LoVo (cell line): Measurements from ENCODE around the gene IFI6.

Source experiments
- DNase-seq: peaks from one replicate; pipeline ENCODE4 v3.0.0-alpha.2; 2016; ENCODE audit warnings: low spot score

IFI6 gene

GRCh38 chr1:27672750-27673112 is 739 bp upstream of the IFI6 start:
- no peak for DNase-seq

GRCh38 chr1:27669876-27670275 is 2.1 kb downstream of the IFI6 start:
- DNase-seq = no peak

GRCh38 chr1:27668808-27669723 is 2.9 kb downstream of the IFI6 start:
- DNase-seq = peak; percentile 53

GRCh38 chr1:27668121-27668807 is 3.7 kb downstream of the IFI6 start:
- DNase-seq = no peak

- DNase-seq = no peak
Measured at GRCh38 chr1:27666791-27667254, 5.2 kb downstream of the IFI6 start.

- no peak for DNase-seq
Measured at GRCh38 chr1:27666294-27666693, 5.7 kb downstream of the IFI6 start.

GRCh38 chr1:27665016-27665651 is 6.9 kb downstream of the IFI6 start:
- DNase-seq = no peak

GRCh38 chr1:27664291-27664690 is 7.7 kb downstream of the IFI6 start:
- peak; percentile 32 for DNase-seq

- peak; percentile 71 for DNase-seq
Measured at GRCh38 chr1:27662707-27663393, 9.1 kb downstream of the IFI6 start.

GRCh38 chr1:27662261-27662660 is 9.7 kb downstream of the IFI6 start:
- no peak for DNase-seq

- DNase-seq = no peak
Measured at GRCh38 chr1:27661412-27662075, 10.4 kb downstream of the IFI6 start.

GRCh38 chr1:27660300-27660835 is 11.6 kb downstream of the IFI6 start:
- no peak for DNase-seq

GRCh38 chr1:27659497-27660299 is 12.3 kb downstream of the IFI6 start:
- DNase-seq = peak; percentile 91

GRCh38 chr1:27658951-27659496 is 13.0 kb downstream of the IFI6 start:
- no peak for DNase-seq

- DNase-seq = no peak
Measured at GRCh38 chr1:27656157-27656893, 15.7 kb downstream of the IFI6 start.

- DNase-seq = no peak
Measured at GRCh38 chr1:27655151-27655937, 16.6 kb downstream of the IFI6 start.

GRCh38 chr1:27652111-27652864 is 19.7 kb downstream of the IFI6 start:
- DNase-seq = no peak
